SK-N-SH (cell line): ENCODE data around the gene XAGE2.

Source experiments
- CTCF ChIP-seq: fragments of 200-600 bp; sonication (generic); IDR thresholded peaks from 2 replicates; pipeline ENCODE4 v1.6.1; 2017; ENCODE audit warnings: antibody characterized with exemption, mild to moderate bottlenecking, moderate library complexity
- EP300 ChIP-seq, 2 experiments: IDR thresholded peaks; 2 replicates each; pipeline versions ENCODE4 v1.4.0 to v1.6.1; 2012; ENCODE audit warnings: borderline replicate concordance in 1 of 2, low read depth in 1 of 2, low read length in 1 of 2
- EZH2phosphoT487 ChIP-seq: fragments of 200-600 bp; sonication (generic); IDR thresholded peaks from 2 replicates; pipeline ENCODE4 v1.6.1; 2017; ENCODE audit warnings: low read depth, mixed run types, mild to moderate bottlenecking, antibody characterized with exemption, moderate library complexity, borderline replicate concordance
- FOXJ3 ChIP-seq: sonication (generic); formaldehyde crosslinking; IDR thresholded peaks from 2 replicates; pipeline ENCODE4 v1.5.1; 2020; ENCODE audit warnings: mild to moderate bottlenecking, missing genetic modification reagents
- GABPA ChIP-seq: IDR thresholded peaks from 2 replicates; pipeline ENCODE4 v1.4.0; 2012; ENCODE audit warnings: low read depth, mild to moderate bottlenecking
- JUND ChIP-seq: IDR thresholded peaks from 2 replicates; pipeline ENCODE4 v1.4.0; 2012
- MXI1 ChIP-seq: IDR thresholded peaks from 2 replicates; pipeline ENCODE4 v1.6.1; 2012; ENCODE audit warnings: mild to moderate bottlenecking, low read depth, low read length, improper control_type of control experiment
- NRF1 ChIP-seq: IDR thresholded peaks from 2 replicates; pipeline ENCODE4 v1.6.1; 2012; ENCODE audit warnings: low read depth, mild to moderate bottlenecking, low read length
- RAD21 ChIP-seq: IDR thresholded peaks from 2 replicates; pipeline ENCODE4 v1.6.1; 2012; ENCODE audit warnings: mild to moderate bottlenecking, low read length
- RFX5 ChIP-seq: IDR thresholded peaks from 2 replicates; pipeline ENCODE4 v1.6.1; 2012; ENCODE audit warnings: mild to moderate bottlenecking, improper control_type of control experiment, low read length
- RXRA ChIP-seq: IDR thresholded peaks from 2 replicates; pipeline ENCODE4 v1.4.0; 2012; ENCODE audit warnings: low read depth, mild to moderate bottlenecking, borderline replicate concordance
- USF2 ChIP-seq: fragments of 150-350 bp; IDR thresholded peaks from 2 replicates; pipeline ENCODE4 v1.6.1; 2017; ENCODE audit warnings: antibody characterized with exemption, low read length, low read depth, borderline replicate concordance
- YY1 ChIP-seq: IDR thresholded peaks from 2 replicates; pipeline ENCODE4 v1.4.0; 2012; ENCODE audit warnings: low read depth, mild to moderate bottlenecking
- ZBTB33 ChIP-seq: IDR thresholded peaks from 2 replicates; pipeline ENCODE4 v1.4.0; 2012; ENCODE audit warnings: low read depth, borderline replicate concordance

DNA sequence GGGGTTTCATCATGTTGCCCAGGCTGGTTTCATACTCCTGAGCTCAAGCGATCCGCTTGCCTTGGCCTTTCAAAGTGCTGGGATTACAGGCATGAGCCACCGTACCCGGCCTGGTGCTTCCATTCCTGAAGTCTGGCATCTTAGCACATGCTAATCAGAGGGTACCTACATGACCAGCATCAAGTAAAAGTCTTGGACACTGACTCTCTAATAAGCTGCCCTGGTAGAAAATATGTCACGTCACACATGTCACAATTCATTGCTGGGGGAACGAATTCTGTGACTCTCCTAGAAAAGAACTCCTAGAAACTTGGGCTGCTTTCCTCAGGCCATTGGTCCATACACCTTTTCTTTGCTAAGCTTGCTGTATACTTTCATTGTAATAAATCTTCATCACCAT is 19.1 kb upstream of the XAGE2 start:
- no peak for TF ChIP-seq MXI1
- TF ChIP-seq CTCF, result no peak
- TF ChIP-seq NRF1, result no peak
- no peak for TF ChIP-seq JUND
- TF ChIP-seq YY1, result no peak
- TF ChIP-seq GABPA, result no peak
- no peak for TF ChIP-seq RFX5
- no peak for TF ChIP-seq RAD21
- no peak for TF ChIP-seq EP300 (IDR thresholded peaks at IDR 0.05; ENCODE audit: borderline replicate concordance in 1 of 2, low read depth in 1 of 2, low read length in 1 of 2)
- TF ChIP-seq ZBTB33, result no peak
- TF ChIP-seq EZH2phosphoT487, result no peak
- no peak for TF ChIP-seq FOXJ3 (CRISPR knock-in tag)
- no peak for TF ChIP-seq RXRA
- TF ChIP-seq USF2, result no peak
